HG02588 (cell line): Measurements from ENCODE around the gene APOM.

Source experiments
- ATAC-seq: cut with Tn5 transposase; IDR thresholded peaks from one replicate; pipeline ENCODE4 v1.9.1; 2021; ENCODE audit warnings: mild to moderate bottlenecking, moderate library complexity; ENCODE audit not compliant: unreplicated experiment

APOM gene

GRCh38 chr6:31654574-31655348 is 933 bp upstream of the APOM start:
- no peak for ATAC-seq

GRCh38 chr6:31657406-31658157 is 1.9 kb downstream of the APOM start:
- ATAC-seq: no peak

GRCh38 chr6:31658158-31658688 is 2.5 kb downstream of the APOM start:
- ATAC-seq: no peak

GRCh38 chr6:31658983-31659648 is 3.4 kb downstream of the APOM start:
- no peak for ATAC-seq

GRCh38 chr6:31659649-31660380 is 4.1 kb downstream of the APOM start:
- no peak for ATAC-seq

- no peak for ATAC-seq
Observed at GRCh38 chr6:31660381-31661261, 4.9 kb downstream of the APOM start, which contains the start of gene C6orf47. TSS of gene C6orf47 (minus strand) at chr6:31660778. CDS start at chr6:31659947, 831 bp downstream.

GRCh38 chr6:31661262-31662123 is 5.8 kb downstream of the APOM start:
- no peak for ATAC-seq

GRCh38 chr6:31662124-31662723 is 6.5 kb downstream of the APOM start:
- no peak for ATAC-seq

- no peak for ATAC-seq
Observed at GRCh38 chr6:31663126-31663960, 7.6 kb downstream of the APOM start.

- ATAC-seq: no peak
Observed at GRCh38 chr6:31663961-31664789, 8.5 kb downstream of the APOM start.

- peak; percentile 26 for ATAC-seq
Observed at GRCh38 chr6:31664790-31665500, 9.3 kb downstream of the APOM start, which contains the start of gene GPANK1. TSS of gene GPANK1 (minus strand) at chr6:31664997. CDS start at chr6:31664478, 519 bp downstream.

- peak; percentile 67 for ATAC-seq
Observed at GRCh38 chr6:31665501-31666336, 10.0 kb downstream of the APOM start, which contains the start of gene CSNK2B. TSS of gene CSNK2B (plus strand) at chr6:31666080. CDS start at chr6:31666832, 752 bp downstream.

GRCh38 chr6:31666337-31666965 is 10.8 kb downstream of the APOM start:
- no peak for ATAC-seq

GRCh38 chr6:31669676-31670075 is 14.0 kb downstream of the APOM start, which contains the start of gene LY6G5B:
TSS of gene LY6G5B (plus strand) at chr6:31669976. CDS start at chr6:31670951, 975 bp downstream.
- no peak for ATAC-seq
